SH-SY5Y (cell line): ENCODE results near the gene SPAG9.

Experiments used
- GATA2 ChIP-seq: IDR thresholded peaks from 2 replicates; pipeline ENCODE4 v1.6.1; 2011; ENCODE audit warnings: mild to moderate bottlenecking, low read depth, low read length
- GATA3 ChIP-seq: IDR thresholded peaks from 2 replicates; pipeline ENCODE4 v1.6.1; 2011; ENCODE audit warnings: low read depth, mild to moderate bottlenecking, low read length, moderate library complexity

The SPAG9 gene

GRCh38 chr17:50922721-50923405, 197.8 kb downstream of the SPAG9 start:
- no peak for TF ChIP-seq GATA2
- no peak for TF ChIP-seq GATA3

- TF ChIP-seq GATA2 (no peak), GATA3 (no peak)
Observed at GRCh38 chr17:50922107-50922506, 198.6 kb downstream of the SPAG9 start.

DNA sequence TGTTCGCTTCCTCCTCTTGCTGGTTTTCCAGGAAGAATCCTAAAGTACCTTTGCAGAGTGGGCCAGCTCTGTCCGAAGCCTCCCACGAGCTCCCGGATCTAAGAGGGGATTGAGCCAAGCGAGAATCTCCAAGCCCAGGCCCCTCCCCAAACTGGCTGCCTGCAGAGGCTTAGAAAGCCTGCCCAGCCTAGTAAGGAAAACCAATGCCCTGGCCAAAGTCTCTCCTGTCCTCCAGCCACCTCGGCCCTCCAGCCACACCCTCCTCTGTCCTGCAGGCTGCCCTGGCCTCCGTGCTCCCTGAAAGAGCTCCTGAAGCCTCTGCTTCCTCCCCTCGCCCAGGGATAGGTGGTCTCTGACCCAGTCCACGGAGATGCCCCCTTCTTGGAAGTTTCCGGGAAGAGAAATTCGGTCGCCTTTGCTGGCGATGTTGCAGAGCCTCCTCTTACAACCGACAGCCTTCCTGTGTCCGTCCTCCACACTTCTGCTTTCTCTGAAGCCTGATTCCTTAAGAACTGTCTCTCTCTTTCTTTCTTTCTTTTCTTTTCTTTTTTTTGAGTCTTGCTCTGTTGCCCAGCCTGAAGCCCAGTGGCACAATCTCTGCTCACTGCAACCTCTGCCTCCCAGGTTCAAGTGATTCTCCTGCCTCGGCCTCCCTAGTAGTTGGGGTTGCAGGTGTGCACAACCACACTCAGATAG, 199.6 kb downstream of the SPAG9 start:
- no peak for TF ChIP-seq GATA3
- no peak for TF ChIP-seq GATA2

DNA sequence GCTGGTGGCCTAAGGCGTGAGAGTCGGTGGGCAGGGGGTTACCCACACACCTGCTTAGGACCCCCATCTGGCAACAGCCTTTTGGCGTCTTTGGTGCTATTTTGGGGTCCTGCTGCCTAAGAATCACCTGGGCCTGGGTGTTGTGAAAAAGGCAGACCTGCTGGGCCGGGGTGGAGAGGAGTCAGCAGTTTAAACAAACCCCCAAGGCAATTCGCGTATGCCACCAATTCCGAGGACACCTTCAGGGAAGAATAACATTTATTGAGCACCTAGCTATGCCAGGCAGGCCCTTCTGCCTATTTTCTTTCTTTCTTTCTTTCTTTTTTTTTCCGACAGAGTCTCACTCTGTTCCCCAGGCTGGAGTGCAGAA, 200.6 kb downstream of the SPAG9 start:
- no peak for TF ChIP-seq GATA2
- TF ChIP-seq GATA3: no peak

DNA sequence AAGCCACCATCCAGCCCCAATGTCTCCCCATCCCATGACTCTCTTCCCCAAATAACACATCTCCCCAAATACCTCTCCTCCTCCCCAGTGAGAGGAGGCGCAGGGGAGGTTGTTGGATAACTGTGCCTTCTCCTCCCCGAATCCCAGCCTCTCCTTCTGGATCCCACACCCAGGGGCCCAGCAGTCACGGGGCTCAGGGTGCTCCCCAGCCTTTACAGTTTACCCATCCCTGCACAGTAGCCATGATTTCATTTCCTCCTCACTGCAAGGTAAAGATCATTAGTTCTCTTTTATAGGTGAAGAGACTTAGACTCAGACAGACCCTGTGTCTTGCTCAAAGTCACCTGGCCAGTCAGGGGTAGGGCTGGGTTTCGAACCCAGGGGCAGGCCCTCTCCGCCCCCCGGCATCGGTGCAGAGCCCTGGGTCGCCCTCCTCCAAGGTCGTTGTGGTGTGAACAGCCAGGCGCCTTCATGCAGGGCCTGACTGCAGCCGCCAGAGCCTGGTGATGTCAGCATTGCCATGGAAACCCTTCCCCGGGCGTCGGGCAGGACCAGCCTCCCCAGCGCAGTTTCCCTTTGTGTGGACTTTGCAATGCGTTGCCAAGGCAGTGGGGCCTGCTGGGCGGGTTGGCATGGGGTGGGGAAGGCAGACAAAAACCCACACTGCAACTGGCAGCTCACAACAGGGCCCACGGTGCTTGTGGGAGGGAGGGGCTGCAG, 201.2 kb downstream of the SPAG9 start:
- TF ChIP-seq GATA3: no peak
- no peak for TF ChIP-seq GATA2

DNA sequence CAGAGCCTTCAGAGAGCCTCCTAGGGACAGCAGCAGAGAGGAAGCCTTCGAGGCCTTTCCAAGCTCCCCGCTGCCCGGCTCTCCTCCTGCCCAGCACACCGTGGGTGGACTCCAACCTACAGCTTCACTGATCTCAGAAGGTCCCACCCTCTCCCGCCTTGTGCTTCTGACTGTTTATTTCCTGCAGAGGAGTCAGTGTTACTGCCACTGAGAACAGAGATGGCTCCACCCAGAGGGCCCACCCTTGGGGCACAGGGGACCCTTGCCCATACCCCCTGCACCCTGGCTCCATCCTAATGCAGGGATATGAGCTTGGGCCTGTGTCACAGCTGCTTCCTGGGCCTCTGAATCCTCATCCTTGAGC, 201.8 kb downstream of the SPAG9 start:
- TF ChIP-seq GATA2 (no peak), GATA3 (no peak)

- TF ChIP-seq GATA2 (no peak), GATA3 (no peak)
Observed at GRCh38 chr17:50918071-50918932, 202.4 kb downstream of the SPAG9 start.

GRCh38 chr17:50917418-50917743, 203.3 kb downstream of the SPAG9 start:
- TF ChIP-seq GATA3 (no peak), GATA2 (no peak)

- TF ChIP-seq GATA2 (no peak), GATA3 (no peak)
Observed at GRCh38 chr17:50916708-50917417, 203.8 kb downstream of the SPAG9 start.

DNA sequence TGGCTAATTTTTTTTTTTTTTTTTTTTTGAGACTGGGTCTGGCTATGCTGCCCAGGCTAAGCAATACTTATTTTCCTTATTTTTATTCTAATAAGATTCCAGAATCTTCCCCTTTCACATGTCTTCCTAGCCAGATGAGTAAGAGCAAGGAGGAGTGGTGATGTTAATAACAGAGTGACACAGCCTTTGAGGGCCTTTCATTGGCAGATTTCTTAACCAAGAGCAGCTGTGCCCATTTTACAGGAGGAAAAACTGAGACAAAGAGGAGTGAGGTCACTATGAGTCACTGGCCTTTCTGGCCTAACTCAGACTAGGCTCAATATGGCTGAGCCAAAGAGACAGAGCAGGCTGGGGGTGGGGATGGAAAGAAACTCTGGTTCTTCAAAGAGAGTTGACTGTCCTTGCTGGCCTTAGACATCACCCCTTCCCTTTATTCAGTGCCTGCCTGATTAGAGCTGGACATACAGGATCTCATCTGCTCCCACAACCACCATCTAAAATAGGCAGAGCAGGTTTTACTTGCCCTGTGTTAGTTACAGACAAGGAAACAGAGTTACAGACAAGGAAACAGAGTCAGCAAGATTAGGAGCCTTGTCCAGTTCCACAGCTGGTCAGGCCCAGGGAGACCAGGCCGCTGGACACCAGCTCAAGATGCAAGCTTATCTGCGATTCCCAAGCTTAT, 204.5 kb downstream of the SPAG9 start:
- TF ChIP-seq GATA2: no peak
- no peak for TF ChIP-seq GATA3

DNA sequence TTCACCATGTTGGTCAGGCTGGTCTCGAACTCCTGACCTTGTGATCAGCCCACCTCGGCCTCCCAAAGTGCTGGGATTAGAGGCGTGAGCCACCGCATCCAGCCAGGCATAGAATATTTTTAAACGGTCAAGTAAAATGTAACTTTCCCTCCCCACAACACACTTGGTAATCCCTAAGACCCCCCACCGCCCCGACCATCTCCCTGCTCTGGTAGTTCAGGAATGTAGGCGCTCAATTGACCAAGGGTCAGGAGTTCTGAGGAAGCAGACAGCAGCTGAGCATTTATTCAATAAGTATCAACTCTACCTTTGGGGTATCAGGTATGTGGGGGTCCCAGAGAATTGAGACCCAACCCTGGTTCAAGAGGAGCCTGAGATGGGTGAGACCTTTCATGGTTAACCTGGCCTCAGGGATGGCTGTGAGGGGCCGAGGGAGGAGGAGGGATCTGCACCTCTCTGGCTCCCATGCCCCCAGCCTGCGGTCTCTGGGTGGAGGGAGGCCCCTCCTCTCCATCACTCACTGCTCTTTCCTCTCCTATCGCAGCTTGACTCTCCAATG, 206.1 kb downstream of the SPAG9 start:
- TF ChIP-seq GATA2 (no peak), GATA3 (no peak)

DNA sequence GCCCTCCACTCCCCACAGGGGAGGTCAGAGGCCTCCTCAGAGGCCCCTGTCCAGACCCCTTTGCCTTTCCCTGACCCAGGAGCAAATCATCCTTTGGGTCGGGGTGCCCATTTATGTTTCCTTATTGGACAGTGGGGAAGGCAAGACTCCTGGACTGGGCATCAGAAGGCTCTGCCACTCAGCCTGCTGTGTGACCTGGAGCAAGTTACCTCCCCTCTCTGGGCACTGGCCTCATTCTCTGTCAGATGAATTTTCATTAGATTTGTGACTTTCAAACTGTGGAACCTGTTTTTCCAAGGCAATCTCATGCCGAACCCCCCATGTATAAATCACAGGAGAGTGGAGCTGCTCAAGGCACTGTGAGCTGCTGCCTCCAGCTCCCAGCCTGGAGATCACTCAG, 207.5 kb downstream of the SPAG9 start:
- TF ChIP-seq GATA2: no peak
- no peak for TF ChIP-seq GATA3
